K562 (cell line): Measurements from ENCODE around the gene THEM4. TPM values are rescaled to one million over a fixed set of nuclear protein-coding genes. Genes with fewer than 3 reads are reported as not detected.

Experiments used
- ARNT ChIP-seq, 2 experiments: fragments of 450-650 bp; IDR thresholded peaks; 2 replicates each; pipeline ENCODE4 v1.6.1; 2016; ENCODE audit warnings: mild to moderate bottlenecking in 1 of 2
- CLOCK ChIP-seq: fragments of 250-450 bp; sonication (Bioruptor Pico); IDR thresholded peaks from 2 replicates; pipeline ENCODE4 v1.4.0; 2020; ENCODE audit warnings: mild to moderate bottlenecking, moderate library complexity, borderline replicate concordance
- CREB1 ChIP-seq, 2 experiments: sonication (generic) in 1 of 2; formaldehyde crosslinking in 1 of 2; IDR thresholded peaks; 2 replicates each; pipeline versions ENCODE4 v1.6.1 to v1.8.0; 2012 to 2022; ENCODE audit warnings: inconsistent platforms in 1 of 2, mild to moderate bottlenecking in 1 of 2, missing genetic modification reagents in 1 of 2, moderate library complexity in 1 of 2
- GATA2 ChIP-seq: sonication (generic); formaldehyde crosslinking; IDR thresholded peaks from 2 replicates; pipeline ENCODE4 v1.4.0; 2020; ENCODE audit warnings: mild to moderate bottlenecking, missing genetic modification reagents
- HIVEP1 ChIP-seq: fragments of 250-450 bp; sonication (Bioruptor Pico); IDR thresholded peaks from 2 replicates; pipeline ENCODE4 v1.4.0; 2020; ENCODE audit warnings: mild to moderate bottlenecking
- NFIC ChIP-seq: fragments of 450-650 bp; IDR thresholded peaks from 2 replicates; pipeline ENCODE4 v1.6.1; 2017; ENCODE audit warnings: mild to moderate bottlenecking, inconsistent platforms
- NONO ChIP-seq, 2 experiments: fragments of 200-400 bp in 1 of 2; fragments of 450-650 bp in 1 of 2; formaldehyde crosslinking in 1 of 2; IDR thresholded peaks; 2 replicates each; pipeline ENCODE4 v1.6.1; 2017; ENCODE audit warnings: low read depth in 2 of 2, mild to moderate bottlenecking in 2 of 2, moderate library complexity in 2 of 2, low read length in 1 of 2
- NUFIP1 ChIP-seq: fragments of 450-650 bp; IDR thresholded peaks from 2 replicates; pipeline ENCODE4 v1.6.1; 2018; ENCODE audit not compliant: partially characterized antibody
- SAFB2 ChIP-seq: fragments of 200-400 bp; formaldehyde crosslinking; IDR thresholded peaks from 2 replicates; pipeline ENCODE4 v1.6.1; 2018; ENCODE audit warnings: borderline replicate concordance, low read length, low read depth, moderate library complexity; ENCODE audit not compliant: severe bottlenecking
- SMARCA4 ChIP-seq: fragments of 450-650 bp; IDR thresholded peaks from 2 replicates; pipeline ENCODE4 v1.6.1; 2016
- TCF7L2 ChIP-seq: fragments of 150-350 bp; IDR thresholded peaks from 2 replicates; pipeline ENCODE4 v1.6.1; 2016; ENCODE audit warnings: low read depth, mild to moderate bottlenecking, low read length, moderate library complexity
- ZNF324 ChIP-seq: fragments of 250-450 bp; sonication (Bioruptor Pico); IDR thresholded peaks from 2 replicates; pipeline ENCODE4 v1.4.0; 2020; ENCODE audit warnings: mild to moderate bottlenecking
- ZNF347 ChIP-seq: fragments of 450-650 bp; formaldehyde crosslinking; IDR thresholded peaks from 2 replicates; pipeline ENCODE4 v1.4.0; 2020; ENCODE audit warnings: low read depth, mild to moderate bottlenecking, moderate library complexity
- polyA plus RNA-seq, 8 experiments: library from polyadenylated mRNA; depleted of rRNA in 4 of 8; stranded (reverse) in 5 of 8; unstranded in 3 of 8; fragments of >200 nt; fragmentation: Nextera tagmentation in 2 of 8; fragmentation: Illumina TruSeq in 1 of 8; extraction: Ambion mirVana in 2 of 8; extraction: Trizol in 1 of 8; gene quantifications; 2 replicates each; pipeline versions ENCODE4 v1.2.1 to v1.2.3, GENCODE V29; 2011 to 2014; ENCODE audit warnings: inconsistent platforms in 1 of 8, missing spikeins in 1 of 8
- total RNA-seq, 7 experiments: library from RNA; depleted of rRNA in 6 of 7; stranded (reverse); fragments of >200 nt in 6 of 7; fragmentation: Illumina TruSeq in 2 of 7; extraction: Trizol in 2 of 7; gene quantifications; 2 replicates each; pipeline versions ENCODE4 v1.2.1 to v1.2.3, GENCODE V29; 2011 to 2021; ENCODE audit warnings: low replicate concordance in 1 of 7
- TF ChIP-seq, protein P1 (sequence below): IDR thresholded peaks from 3 replicates; pipeline ENCODE4 v1.6.1; 2011; ENCODE audit warnings: borderline replicate concordance, mild to moderate bottlenecking; ENCODE audit not compliant: insufficient read length, insufficient read depth
- TF ChIP-seq, protein P2 (sequence below): fragments of 150-350 bp; IDR thresholded peaks from 2 replicates; pipeline ENCODE4 v1.6.1; 2014; ENCODE audit warnings: low read depth, mild to moderate bottlenecking, low read length, borderline replicate concordance
- TF ChIP-seq, protein P3 (sequence below): sonication (generic); formaldehyde crosslinking; IDR thresholded peaks from 2 replicates; pipeline ENCODE4 v1.8.0; 2022; ENCODE audit warnings: mild to moderate bottlenecking, missing genetic modification reagents
- TF ChIP-seq, protein P4 (sequence below): IDR thresholded peaks from 2 replicates; pipeline ENCODE4 v1.6.1; 2011; ENCODE audit not compliant: insufficient read length; ENCODE audit errors: extremely low read depth

The THEM4 gene
- total and polyA plus RNA-seq, 9 of the 15 experiments (the other 6 are each of a cell fraction or from before 2014, with no cell fraction given), result 8.6 to 71.9 (median 35.3) TPM

GRCh38 chr1:151909167-151910149 lies at the start of gene THEM4 (continued):
- TF ChIP-seq, protein P1, sequence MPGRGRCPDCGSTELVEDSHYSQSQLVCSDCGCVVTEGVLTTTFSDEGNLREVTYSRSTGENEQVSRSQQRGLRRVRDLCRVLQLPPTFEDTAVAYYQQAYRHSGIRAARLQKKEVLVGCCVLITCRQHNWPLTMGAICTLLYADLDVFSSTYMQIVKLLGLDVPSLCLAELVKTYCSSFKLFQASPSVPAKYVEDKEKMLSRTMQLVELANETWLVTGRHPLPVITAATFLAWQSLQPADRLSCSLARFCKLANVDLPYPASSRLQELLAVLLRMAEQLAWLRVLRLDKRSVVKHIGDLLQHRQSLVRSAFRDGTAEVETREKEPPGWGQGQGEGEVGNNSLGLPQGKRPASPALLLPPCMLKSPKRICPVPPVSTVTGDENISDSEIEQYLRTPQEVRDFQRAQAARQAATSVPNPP, result no peak
- TF ChIP-seq GATA2 (CRISPR knock-in tag), result no peak
- TF ChIP-seq, protein P2, sequence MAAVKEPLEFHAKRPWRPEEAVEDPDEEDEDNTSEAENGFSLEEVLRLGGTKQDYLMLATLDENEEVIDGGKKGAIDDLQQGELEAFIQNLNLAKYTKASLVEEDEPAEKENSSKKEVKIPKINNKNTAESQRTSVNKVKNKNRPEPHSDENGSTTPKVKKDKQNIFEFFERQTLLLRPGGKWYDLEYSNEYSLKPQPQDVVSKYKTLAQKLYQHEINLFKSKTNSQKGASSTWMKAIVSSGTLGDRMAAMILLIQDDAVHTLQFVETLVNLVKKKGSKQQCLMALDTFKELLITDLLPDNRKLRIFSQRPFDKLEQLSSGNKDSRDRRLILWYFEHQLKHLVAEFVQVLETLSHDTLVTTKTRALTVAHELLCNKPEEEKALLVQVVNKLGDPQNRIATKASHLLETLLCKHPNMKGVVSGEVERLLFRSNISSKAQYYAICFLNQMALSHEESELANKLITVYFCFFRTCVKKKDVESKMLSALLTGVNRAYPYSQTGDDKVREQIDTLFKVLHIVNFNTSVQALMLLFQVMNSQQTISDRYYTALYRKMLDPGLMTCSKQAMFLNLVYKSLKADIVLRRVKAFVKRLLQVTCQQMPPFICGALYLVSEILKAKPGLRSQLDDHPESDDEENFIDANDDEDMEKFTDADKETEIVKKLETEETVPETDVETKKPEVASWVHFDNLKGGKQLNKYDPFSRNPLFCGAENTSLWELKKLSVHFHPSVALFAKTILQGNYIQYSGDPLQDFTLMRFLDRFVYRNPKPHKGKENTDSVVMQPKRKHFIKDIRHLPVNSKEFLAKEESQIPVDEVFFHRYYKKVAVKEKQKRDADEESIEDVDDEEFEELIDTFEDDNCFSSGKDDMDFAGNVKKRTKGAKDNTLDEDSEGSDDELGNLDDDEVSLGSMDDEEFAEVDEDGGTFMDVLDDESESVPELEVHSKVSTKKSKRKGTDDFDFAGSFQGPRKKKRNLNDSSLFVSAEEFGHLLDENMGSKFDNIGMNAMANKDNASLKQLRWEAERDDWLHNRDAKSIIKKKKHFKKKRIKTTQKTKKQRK, result no peak
- TF ChIP-seq SMARCA4, result no peak
- peak; percentile 59 for TF ChIP-seq NFIC
- TF ChIP-seq ZNF347 (CRISPR knock-in tag), result no peak
- no peak for TF ChIP-seq ARNT (IDR thresholded peaks at IDR 0.05)
- TF ChIP-seq SAFB2, result no peak
- TF ChIP-seq, protein P3, sequence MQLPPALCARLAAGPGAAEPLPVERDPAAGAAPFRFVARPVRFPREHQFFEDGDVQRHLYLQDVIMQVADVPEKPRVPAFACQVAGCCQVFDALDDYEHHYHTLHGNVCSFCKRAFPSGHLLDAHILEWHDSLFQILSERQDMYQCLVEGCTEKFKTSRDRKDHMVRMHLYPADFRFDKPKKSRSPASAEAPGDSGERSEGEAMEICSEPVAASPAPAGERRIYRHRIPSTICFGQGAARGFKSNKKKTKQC (CRISPR knock-in tag), result peak; percentile 55; the same call in 1 of the 2 replicates
- TF ChIP-seq TCF7L2, result no peak
- TF ChIP-seq ZNF324, result 0 out of 2 replicates have a peak, but pooled peaks have one; percentile 31
- peak; percentile 94 for TF ChIP-seq CREB1 (IDR thresholded peaks at IDR 0.05)
- peak; percentile 96 for TF ChIP-seq CREB1 (CRISPR knock-in tag; IDR thresholded peaks at IDR 0.05)
- TF ChIP-seq, protein P4, sequence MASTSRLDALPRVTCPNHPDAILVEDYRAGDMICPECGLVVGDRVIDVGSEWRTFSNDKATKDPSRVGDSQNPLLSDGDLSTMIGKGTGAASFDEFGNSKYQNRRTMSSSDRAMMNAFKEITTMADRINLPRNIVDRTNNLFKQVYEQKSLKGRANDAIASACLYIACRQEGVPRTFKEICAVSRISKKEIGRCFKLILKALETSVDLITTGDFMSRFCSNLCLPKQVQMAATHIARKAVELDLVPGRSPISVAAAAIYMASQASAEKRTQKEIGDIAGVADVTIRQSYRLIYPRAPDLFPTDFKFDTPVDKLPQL, result no peak
- no peak for TF ChIP-seq CLOCK
- TF ChIP-seq NUFIP1, result no peak
- TF ChIP-seq NONO (IDR thresholded peaks at IDR 0.05; ENCODE audit: low read depth in 2 of 2, low read length in 1 of 2), result peak; percentile 36 to 92; a peak in 2 of 4 replicates
- TF ChIP-seq HIVEP1 (CRISPR knock-in tag), result no peak
